Thyroid gland (tissue), 4 donors: ENCODE results near the gene SIL1.

Source experiments
- POLR2A ChIP-seq, 2 donors: fragments of 450-650 bp; IDR thresholded peaks; one replicate each; pipeline ENCODE4 v1.6.1; 2017; ENCODE audit warnings: antibody characterized with exemption in 2 of 2, mild to moderate bottlenecking in 2 of 2, moderate library complexity in 1 of 2
- TF ChIP-seq, protein P1 (sequence below), 6 experiments: fragments of 200-600 bp in 3 of 6; fragments of 450-650 bp in 3 of 6; sonication (generic) in 3 of 6; IDR thresholded peaks; one replicate each; pipeline ENCODE4 v1.5.1; 2016 to 2019; ENCODE audit warnings: antibody characterized with exemption in 6 of 6, mild to moderate bottlenecking in 2 of 6, inconsistent platforms in 1 of 6, moderate library complexity in 1 of 6

DNA sequence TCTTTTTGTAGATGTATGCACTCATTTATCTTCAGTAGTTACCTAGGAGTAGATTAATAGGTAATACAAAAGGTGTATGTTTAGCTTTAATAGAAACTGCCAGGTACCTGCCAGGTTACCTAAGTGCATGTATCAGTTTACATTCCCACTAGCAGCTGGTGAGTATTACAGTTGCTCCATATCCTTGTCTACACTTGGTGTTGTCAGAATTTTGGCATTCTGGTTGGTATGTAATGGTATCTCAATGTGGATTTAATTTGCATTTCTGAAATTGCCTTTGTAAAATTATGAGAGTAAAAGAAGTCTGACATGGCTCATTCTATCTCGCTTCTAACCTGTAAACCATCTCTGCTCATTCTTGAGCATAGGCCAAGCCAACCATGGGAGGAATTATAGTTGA, 38.3 kb upstream of the SIL1 start:
- TF ChIP-seq, protein P1, sequence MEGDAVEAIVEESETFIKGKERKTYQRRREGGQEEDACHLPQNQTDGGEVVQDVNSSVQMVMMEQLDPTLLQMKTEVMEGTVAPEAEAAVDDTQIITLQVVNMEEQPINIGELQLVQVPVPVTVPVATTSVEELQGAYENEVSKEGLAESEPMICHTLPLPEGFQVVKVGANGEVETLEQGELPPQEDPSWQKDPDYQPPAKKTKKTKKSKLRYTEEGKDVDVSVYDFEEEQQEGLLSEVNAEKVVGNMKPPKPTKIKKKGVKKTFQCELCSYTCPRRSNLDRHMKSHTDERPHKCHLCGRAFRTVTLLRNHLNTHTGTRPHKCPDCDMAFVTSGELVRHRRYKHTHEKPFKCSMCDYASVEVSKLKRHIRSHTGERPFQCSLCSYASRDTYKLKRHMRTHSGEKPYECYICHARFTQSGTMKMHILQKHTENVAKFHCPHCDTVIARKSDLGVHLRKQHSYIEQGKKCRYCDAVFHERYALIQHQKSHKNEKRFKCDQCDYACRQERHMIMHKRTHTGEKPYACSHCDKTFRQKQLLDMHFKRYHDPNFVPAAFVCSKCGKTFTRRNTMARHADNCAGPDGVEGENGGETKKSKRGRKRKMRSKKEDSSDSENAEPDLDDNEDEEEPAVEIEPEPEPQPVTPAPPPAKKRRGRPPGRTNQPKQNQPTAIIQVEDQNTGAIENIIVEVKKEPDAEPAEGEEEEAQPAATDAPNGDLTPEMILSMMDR (IDR thresholded peaks at IDR 0.05), result no peak
- TF ChIP-seq POLR2A (IDR thresholded peaks at IDR 0.05), result no peak
